Measurements from ENCODE around the gene ZNF428. TPM values are rescaled to one million over a fixed set of nuclear protein-coding genes. Genes with fewer than 3 reads are reported as not detected.

ZNF428 gene
- total and polyA plus RNA-seq, 2 of the 8 experiments (the other 6 are each of a cell fraction or from before 2014, with no cell fraction given): 7.8 to 16.7 TPM

DNA sequence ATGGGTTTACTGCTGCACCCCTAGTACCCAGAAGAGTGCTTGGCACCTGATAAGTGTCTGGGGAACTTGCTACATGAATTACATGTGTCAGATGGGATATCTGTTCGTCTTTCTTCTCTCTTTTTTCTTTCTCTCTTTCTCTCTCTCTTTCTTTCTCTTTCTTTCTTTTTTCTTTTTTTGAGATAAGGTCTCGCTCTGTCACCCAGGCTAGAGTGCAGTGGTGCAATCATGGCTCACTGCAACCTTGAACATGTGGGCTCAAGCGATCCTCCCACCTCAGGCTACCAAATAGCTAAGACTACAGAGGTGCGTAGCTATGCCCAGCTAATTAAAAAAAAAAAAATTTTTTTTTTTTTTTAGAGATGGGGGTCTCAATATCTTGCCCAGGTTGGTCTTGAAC lies 14.1 kb upstream of the ZNF428 start:
- no peak overlapping the region for H3K4me3 ChIP-seq (ENCODE audit: extremely low read depth in 1 of 4, insufficient read depth in 2 of 4, low read depth in 3 of 4, low read length in 4 of 4)
- FAIRE-seq (no peak), DNase-seq (ENCODE audit: low read depth in 1 of 2, low spot score in 2 of 2) (no peak)
- H3K79me1 ChIP-seq (ENCODE audit: low read depth, low read length): no peaks in the 10 kb centered on the region
- H2AK5ac ChIP-seq (ENCODE audit: low read depth, low read length): no peak overlapping the region
- peaks cover 4 to 5% of the 10 kb centered on the region in 2 experiments for H4K20me1 ChIP-seq (replicated peaks in 1 of 2; ENCODE audit: control insufficient read depth in 1 of 2, insufficient read depth in 2 of 2, low read length in 2 of 2)
- H3K23me2 ChIP-seq (ENCODE audit: low read depth, low read length): peaks cover 9% of the 10 kb centered on the region; the same call in 1 of the 2 replicates
- H2BK5ac ChIP-seq (ENCODE audit: low read depth, low read length): no peak overlapping the region
- no peak overlapping the region; a peak in 1 of 4 replicates for H3K4me2 ChIP-seq (ENCODE audit: insufficient read depth in 1 of 2, low read depth in 2 of 2, low read length in 2 of 2)
- H3K14ac ChIP-seq (ENCODE audit: insufficient read length): no peak overlapping the region
- H3K9ac ChIP-seq (replicated peaks in 1 of 4; ENCODE audit: extremely low read depth in 1 of 4, low read depth in 3 of 4, low read length in 3 of 4): no peak overlapping the region
- no peak overlapping the region for H2BK20ac ChIP-seq (ENCODE audit: low read length)
- H2BK12ac ChIP-seq (ENCODE audit: low read depth, low read length): no peak overlapping the region
- WGBS, 2 experiments (ENCODE audit: extremely low coverage in 1 of 2, insufficient coverage in 1 of 2, insufficient read length in 1 of 2, insufficient replicate concordance in 2 of 2, low coverage in 1 of 2, low lambda C conversion rate in 2 of 2, missing lambda C conversion rate in 1 of 2): 88% methylated on average over 4 of the region's 4 CpGs; no CpG with 5 or more reads in 1 of the 2 experiments
- no peak overlapping the region for H4K8ac ChIP-seq (ENCODE audit: extremely low read depth, insufficient read depth, low read length)
- H4K91ac ChIP-seq (replicated peaks; ENCODE audit: insufficient read length, low read length): no peak overlapping the region
- no peak overlapping the region for H3K18ac ChIP-seq (ENCODE audit: extremely low read depth, low read length)
- no peak overlapping the region for H3K4ac ChIP-seq (replicated peaks; ENCODE audit: insufficient read length, low read depth, low read length)
- no peak overlapping the region for H3K27ac ChIP-seq (ENCODE audit: low read depth, low read length)
- no peak overlapping the region for H2AFZ ChIP-seq (ENCODE audit: low read length)
- no peak overlapping the region for H4K5ac ChIP-seq (ENCODE audit: insufficient read length, low read depth, low read length)
- H3K27me3 ChIP-seq (replicated peaks in 1 of 4; ENCODE audit: control insufficient read depth in 3 of 4, extremely low read depth in 1 of 4, insufficient read depth in 3 of 4, low read length in 3 of 4): peaks cover 2 to 17% (median 7%) of the 10 kb centered on the region in 4 experiments
- POLR2A ChIA-PET (ENCODE audit: partially characterized antibody): interaction anchor here (1.1 to 1.5 kb wide), 3 partner anchors 12 to 98 kb away, joined by 3 read pairs; no protein-coding TSS in a partner anchor
- CTCF ChIA-PET (ENCODE audit: partially characterized antibody): interaction anchor here (1.2 to 3.5 kb wide), 7 partner anchors 8 to 98 kb away, joined by 3 to 22 read pairs (median 4); no protein-coding TSS in a partner anchor
- H3K23ac ChIP-seq (ENCODE audit: insufficient read length): no peak overlapping the region
- no peaks in the 10 kb centered on the region for H3K79me2 ChIP-seq (ENCODE audit: control insufficient read depth in 1 of 2, insufficient read depth in 2 of 2, low read length in 2 of 2)
- no peaks in the 10 kb centered on the region for H3K36me3 ChIP-seq (ENCODE audit: control insufficient read depth in 2 of 4, insufficient read depth in 4 of 4, low read length in 3 of 4)
- no peak overlapping the region for H3K56ac ChIP-seq (replicated peaks; ENCODE audit: insufficient read length, low read depth, low read length)
- H3K9me3 ChIP-seq (ENCODE audit: insufficient read depth in 2 of 2, low read depth in 1 of 2, low read length in 1 of 2): no peaks in the 10 kb centered on the region
- TF ChIP-seq KDM4A (IDR thresholded peaks at IDR 0.05; ENCODE audit: low read depth, low read length, severe bottlenecking) (no peak), EZH2 (IDR thresholded peaks at IDR 0.05; ENCODE audit: low read depth, low read length, severe bottlenecking) (no peak), SIRT6 (IDR thresholded peaks at IDR 0.05; ENCODE audit: low read length) (no peak), HDAC2 (IDR thresholded peaks at IDR 0.05; ENCODE audit: borderline replicate concordance in 1 of 2, low read depth in 2 of 2, low read length in 2 of 2) (no peak)
- peaks cover 6 to 24% (median 17%) of the 10 kb centered on the region in 4 experiments for H3K4me1 ChIP-seq (replicated peaks in 1 of 4; ENCODE audit: control insufficient read depth in 3 of 4, insufficient read depth in 4 of 4, low read length in 3 of 4)
- H2BK15ac ChIP-seq (ENCODE audit: low read length): no peak overlapping the region
- no peak overlapping the region for H2BK120ac ChIP-seq (replicated peaks; ENCODE audit: low read depth, low read length)
